ENCODE measurements around the gene KPNA4.
"Not testable (repeated sequence)": the region's sequence is repeated elsewhere in the genome, so short reads cannot be mapped to it uniquely, and the experiment has no call there.

The KPNA4 gene

GRCh38 chr3:160569894-160570652 is 4.7 kb upstream of the KPNA4 start:
- DNase-seq (ENCODE audit: low spot score) = no peak

- DNase-seq (ENCODE audit: low spot score) = no peak
These were observed 3.6 kb upstream of the KPNA4 start for GRCh38 chr3:160568989-160569388.

GRCh38 chr3:160567774-160568173 is 2.4 kb upstream of the KPNA4 start:
- no peak for DNase-seq (ENCODE audit: low spot score)

- no peak for DNase-seq (ENCODE audit: low spot score)
These were observed 1.1 kb upstream of the KPNA4 start for GRCh38 chr3:160566499-160566898.

GRCh38 chr3:160564949-160565441 is 376 bp downstream of the KPNA4 start:
- DNase-seq (ENCODE audit: low spot score) = no peak

GRCh38 chr3:160564258-160564911 is 986 bp downstream of the KPNA4 start:
- no peak for DNase-seq (ENCODE audit: low spot score)

- no peak for DNase-seq (ENCODE audit: low spot score)
These were observed 2.4 kb downstream of the KPNA4 start for GRCh38 chr3:160562952-160563351.

- no peak for DNase-seq (ENCODE audit: low spot score)
These were observed 7.8 kb downstream of the KPNA4 start for GRCh38 chr3:160557571-160557970.

GRCh38 chr3:160556141-160556540 is 9.2 kb downstream of the KPNA4 start:
- DNase-seq (ENCODE audit: low spot score) = no peak

- no peak for DNase-seq (ENCODE audit: low spot score)
These were observed 10.4 kb downstream of the KPNA4 start for GRCh38 chr3:160554980-160555379.

GRCh38 chr3:160553827-160554226 is 11.5 kb downstream of the KPNA4 start:
- DNase-seq (ENCODE audit: low spot score) = no peak

- DNase-seq (ENCODE audit: low spot score) = no peak
These were observed 18.6 kb downstream of the KPNA4 start for GRCh38 chr3:160546727-160547126.

- DNase-seq (ENCODE audit: low spot score) = no peak
These were observed 19.9 kb downstream of the KPNA4 start for GRCh38 chr3:160545504-160545871.

GRCh38 chr3:160544844-160545503 is 20.4 kb downstream of the KPNA4 start:
- no peak for DNase-seq (ENCODE audit: low spot score)

GRCh38 chr3:160540551-160540950 is 24.8 kb downstream of the KPNA4 start:
- DNase-seq (ENCODE audit: low spot score) = no peak

GRCh38 chr3:160538895-160539294 is 26.5 kb downstream of the KPNA4 start:
- DNase-seq (ENCODE audit: low spot score) = no peak

GRCh38 chr3:160537729-160538128 is 27.6 kb downstream of the KPNA4 start:
- DNase-seq (ENCODE audit: low spot score) = no peak

- no peak for DNase-seq (ENCODE audit: low spot score)
These were observed 33.0 kb downstream of the KPNA4 start for GRCh38 chr3:160532371-160532770.

- no peak for DNase-seq (ENCODE audit: low spot score)
These were observed 34.1 kb downstream of the KPNA4 start for GRCh38 chr3:160531311-160531710.

- DNase-seq (ENCODE audit: low spot score) = not testable (repeated sequence)
These were observed 49.0 kb downstream of the KPNA4 start for GRCh38 chr3:160516391-160516790.

- no peak for DNase-seq (ENCODE audit: low spot score)
These were observed 64.0 kb downstream of the KPNA4 start for GRCh38 chr3:160501325-160501724.

GRCh38 chr3:160498202-160498601 is 67.2 kb downstream of the KPNA4 start:
- DNase-seq (ENCODE audit: low spot score) = no peak

GRCh38 chr3:160490166-160490565 is 75.2 kb downstream of the KPNA4 start:
- DNase-seq (ENCODE audit: low spot score) = no peak
